HepG2 (cell line): ENCODE measurements around the gene MCRIP2. TPM values are rescaled to one million over a fixed set of nuclear protein-coding genes. Genes with fewer than 3 reads are reported as not detected.

Source experiments
- FIP1L1 ChIP-seq: fragments of 200-400 bp; formaldehyde crosslinking; IDR thresholded peaks from 2 replicates; pipeline ENCODE4 v1.6.1; 2018; ENCODE audit warnings: low read depth, mild to moderate bottlenecking, low read length, moderate library complexity, borderline replicate concordance; ENCODE audit not compliant: insufficient read depth
- GATAD2A ChIP-seq: IDR thresholded peaks from 2 replicates; pipeline ENCODE4 v1.6.1; 2016
- KDM2A ChIP-seq: sonication (generic); formaldehyde crosslinking; IDR thresholded peaks from 2 replicates; pipeline ENCODE4 v1.4.0; 2020; ENCODE audit warnings: low read depth, missing genetic modification reagents, borderline replicate concordance
- PHF8 ChIP-seq: sonication (generic); formaldehyde crosslinking; IDR thresholded peaks from 2 replicates; pipeline ENCODE4 v1.5.0; 2020; ENCODE audit warnings: missing genetic modification reagents
- SMAD1 ChIP-seq: sonication (generic); formaldehyde crosslinking; IDR thresholded peaks from 2 replicates; pipeline ENCODE4 v1.4.0; 2020; ENCODE audit warnings: missing genetic modification reagents, low read depth, mild to moderate bottlenecking, borderline replicate concordance
- SOX6 ChIP-seq, 2 experiments: fragments of 450-650 bp in 1 of 2; sonication (generic) in 1 of 2; formaldehyde crosslinking in 1 of 2; IDR thresholded peaks; 2 replicates each; pipeline versions ENCODE4 v1.4.0 to v1.6.1; 2017 to 2020; ENCODE audit warnings: antibody characterized with exemption in 1 of 2, mild to moderate bottlenecking in 1 of 2, missing genetic modification reagents in 1 of 2
- SP2 ChIP-seq: sonication (generic); formaldehyde crosslinking; IDR thresholded peaks from 2 replicates; pipeline ENCODE4 v1.5.1; 2020; ENCODE audit warnings: mild to moderate bottlenecking, missing genetic modification reagents
- ZNF224 ChIP-seq: sonication (generic); formaldehyde crosslinking; IDR thresholded peaks from 2 replicates; pipeline ENCODE4 v1.5.0; 2020; ENCODE audit warnings: mild to moderate bottlenecking, missing genetic modification reagents
- ZNF251 ChIP-seq: sonication (generic); formaldehyde crosslinking; IDR thresholded peaks from 2 replicates; pipeline ENCODE4 v1.9.0; 2021; ENCODE audit warnings: mild to moderate bottlenecking, missing genetic modification reagents
- ZNF564 ChIP-seq: sonication (generic); formaldehyde crosslinking; IDR thresholded peaks from 2 replicates; pipeline ENCODE4 v1.8.1; 2023; ENCODE audit warnings: mild to moderate bottlenecking, missing genetic modification reagents
- ZNF746 ChIP-seq: sonication (generic); formaldehyde crosslinking; IDR thresholded peaks from 2 replicates; pipeline ENCODE4 v1.8.0; 2022; ENCODE audit warnings: mild to moderate bottlenecking, missing genetic modification reagents
- ZNF747 ChIP-seq: sonication (generic); formaldehyde crosslinking; IDR thresholded peaks from 2 replicates; pipeline ENCODE4 v1.8.1; 2023; ENCODE audit warnings: missing genetic modification reagents, mild to moderate bottlenecking, borderline replicate concordance
- polyA plus RNA-seq, 8 experiments: library from polyadenylated mRNA; depleted of rRNA in 3 of 8; stranded (reverse) in 7 of 8; unstranded in 1 of 8; fragments of >200 nt; fragmentation: Illumina TruSeq in 4 of 8; extraction: Trizol in 4 of 8; gene quantifications; 2 replicates each; pipeline versions ENCODE4 v1.2.1 to v1.2.3, GENCODE V29; 2011 to 2016; ENCODE audit warnings: low read depth in 4 of 8, missing spikeins in 1 of 8, mixed read lengths in 1 of 8; ENCODE audit not compliant: insufficient read depth in 1 of 8
- total RNA-seq, 5 experiments: library from RNA; depleted of rRNA; stranded (reverse); fragments of >200 nt; fragmentation: Illumina TruSeq; extraction: Trizol; gene quantifications; 2 replicates each; pipeline ENCODE4 v1.2.3, GENCODE V29; 2016; ENCODE audit warnings: low read depth in 1 of 5
- TF ChIP-seq, protein P1 (sequence below): sonication (generic); formaldehyde crosslinking; IDR thresholded peaks from 2 replicates; pipeline ENCODE4 v1.5.1; 2020; ENCODE audit warnings: mild to moderate bottlenecking, missing genetic modification reagents, moderate library complexity
- TF ChIP-seq, protein P2 (sequence below): sonication (generic); formaldehyde crosslinking; IDR thresholded peaks from 2 replicates; pipeline ENCODE4 v1.5.0; 2020; ENCODE audit warnings: mild to moderate bottlenecking, missing genetic modification reagents, borderline replicate concordance
- TF ChIP-seq, protein P3 (sequence below): sonication (generic); formaldehyde crosslinking; IDR thresholded peaks from 2 replicates; pipeline ENCODE4 v1.4.0; 2020; ENCODE audit warnings: mild to moderate bottlenecking, missing genetic modification reagents, borderline replicate concordance

The MCRIP2 gene
- total and polyA plus RNA-seq, 2 of the 13 experiments (the other 11 are each of a cell fraction or from before 2014, with no cell fraction given), result 39.6 to 76.7 TPM

DNA sequence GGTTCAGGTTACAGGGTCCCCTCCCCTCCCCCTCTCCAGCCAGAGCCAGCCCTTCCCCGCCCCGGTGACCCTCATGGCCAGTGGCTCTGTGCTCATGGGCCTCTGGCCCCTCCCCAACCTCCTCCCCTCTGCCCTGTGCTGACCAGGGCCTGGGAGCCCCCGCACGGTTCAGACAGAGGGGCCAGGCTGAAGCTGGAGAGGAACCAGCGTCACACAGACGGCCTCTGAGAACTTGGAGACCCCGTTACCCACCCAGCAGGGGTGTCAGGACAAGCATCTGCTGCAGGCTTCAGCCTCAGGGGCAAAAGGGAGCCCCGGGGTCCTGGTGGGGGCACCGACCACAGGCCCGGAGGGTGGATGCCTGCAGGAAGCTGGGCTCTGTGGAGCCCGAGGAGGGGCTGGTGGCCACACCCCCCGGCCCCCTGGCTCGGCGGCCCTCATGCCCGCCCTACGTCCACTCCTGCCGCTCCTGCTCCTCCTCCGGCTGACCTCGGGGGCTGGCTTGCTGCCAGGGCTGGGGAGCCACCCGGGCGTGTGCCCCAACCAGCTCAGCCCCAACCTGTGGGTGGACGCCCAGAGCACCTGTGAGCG lies 10.7 kb upstream of the MCRIP2 start, which contains the start of gene WFIKKN1 (continued):
- TF ChIP-seq, protein P1, sequence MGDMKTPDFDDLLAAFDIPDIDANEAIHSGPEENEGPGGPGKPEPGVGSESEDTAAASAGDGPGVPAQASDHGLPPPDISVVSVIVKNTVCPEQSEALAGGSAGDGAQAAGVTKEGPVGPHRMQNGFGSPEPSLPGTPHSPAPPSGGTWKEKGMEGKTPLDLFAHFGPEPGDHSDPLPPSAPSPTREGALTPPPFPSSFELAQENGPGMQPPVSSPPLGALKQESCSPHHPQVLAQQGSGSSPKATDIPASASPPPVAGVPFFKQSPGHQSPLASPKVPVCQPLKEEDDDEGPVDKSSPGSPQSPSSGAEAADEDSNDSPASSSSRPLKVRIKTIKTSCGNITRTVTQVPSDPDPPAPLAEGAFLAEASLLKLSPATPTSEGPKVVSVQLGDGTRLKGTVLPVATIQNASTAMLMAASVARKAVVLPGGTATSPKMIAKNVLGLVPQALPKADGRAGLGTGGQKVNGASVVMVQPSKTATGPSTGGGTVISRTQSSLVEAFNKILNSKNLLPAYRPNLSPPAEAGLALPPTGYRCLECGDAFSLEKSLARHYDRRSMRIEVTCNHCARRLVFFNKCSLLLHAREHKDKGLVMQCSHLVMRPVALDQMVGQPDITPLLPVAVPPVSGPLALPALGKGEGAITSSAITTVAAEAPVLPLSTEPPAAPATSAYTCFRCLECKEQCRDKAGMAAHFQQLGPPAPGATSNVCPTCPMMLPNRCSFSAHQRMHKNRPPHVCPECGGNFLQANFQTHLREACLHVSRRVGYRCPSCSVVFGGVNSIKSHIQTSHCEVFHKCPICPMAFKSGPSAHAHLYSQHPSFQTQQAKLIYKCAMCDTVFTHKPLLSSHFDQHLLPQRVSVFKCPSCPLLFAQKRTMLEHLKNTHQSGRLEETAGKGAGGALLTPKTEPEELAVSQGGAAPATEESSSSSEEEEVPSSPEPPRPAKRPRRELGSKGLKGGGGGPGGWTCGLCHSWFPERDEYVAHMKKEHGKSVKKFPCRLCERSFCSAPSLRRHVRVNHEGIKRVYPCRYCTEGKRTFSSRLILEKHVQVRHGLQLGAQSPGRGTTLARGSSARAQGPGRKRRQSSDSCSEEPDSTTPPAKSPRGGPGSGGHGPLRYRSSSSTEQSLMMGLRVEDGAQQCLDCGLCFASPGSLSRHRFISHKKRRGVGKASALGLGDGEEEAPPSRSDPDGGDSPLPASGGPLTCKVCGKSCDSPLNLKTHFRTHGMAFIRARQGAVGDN, result peak; percentile 61
- TF ChIP-seq GATAD2A (peak; percentile 5; the same call in 1 of the 2 replicates), ZNF564 (0 out of 2 replicates have a peak, but pooled peaks have one; percentile 59), ZNF746 (CRISPR knock-in tag) (peak; percentile 81), ZNF747 (CRISPR knock-in tag) (peak; percentile 72; the same call in 1 of the 2 replicates), SOX6 (IDR thresholded peaks at IDR 0.05) (no peak), SOX6 (CRISPR knock-in tag; IDR thresholded peaks at IDR 0.05) (0 out of 2 replicates have a peak, but pooled peaks have one; percentile 9), FIP1L1 (no peak), KDM2A (peak; percentile 79; the same call in 1 of the 2 replicates), ZNF224 (CRISPR knock-in tag) (0 out of 2 replicates have a peak, but pooled peaks have one; percentile 35), PHF8 (CRISPR knock-in tag) (peak; percentile 57), SP2 (CRISPR knock-in tag) (peak; percentile 19; the same call in 1 of the 2 replicates), SMAD1 (CRISPR knock-in tag) (no peak), ZNF251 (CRISPR knock-in tag) (0 out of 2 replicates have a peak, but pooled peaks have one; percentile 9)
- TF ChIP-seq, protein P2, sequence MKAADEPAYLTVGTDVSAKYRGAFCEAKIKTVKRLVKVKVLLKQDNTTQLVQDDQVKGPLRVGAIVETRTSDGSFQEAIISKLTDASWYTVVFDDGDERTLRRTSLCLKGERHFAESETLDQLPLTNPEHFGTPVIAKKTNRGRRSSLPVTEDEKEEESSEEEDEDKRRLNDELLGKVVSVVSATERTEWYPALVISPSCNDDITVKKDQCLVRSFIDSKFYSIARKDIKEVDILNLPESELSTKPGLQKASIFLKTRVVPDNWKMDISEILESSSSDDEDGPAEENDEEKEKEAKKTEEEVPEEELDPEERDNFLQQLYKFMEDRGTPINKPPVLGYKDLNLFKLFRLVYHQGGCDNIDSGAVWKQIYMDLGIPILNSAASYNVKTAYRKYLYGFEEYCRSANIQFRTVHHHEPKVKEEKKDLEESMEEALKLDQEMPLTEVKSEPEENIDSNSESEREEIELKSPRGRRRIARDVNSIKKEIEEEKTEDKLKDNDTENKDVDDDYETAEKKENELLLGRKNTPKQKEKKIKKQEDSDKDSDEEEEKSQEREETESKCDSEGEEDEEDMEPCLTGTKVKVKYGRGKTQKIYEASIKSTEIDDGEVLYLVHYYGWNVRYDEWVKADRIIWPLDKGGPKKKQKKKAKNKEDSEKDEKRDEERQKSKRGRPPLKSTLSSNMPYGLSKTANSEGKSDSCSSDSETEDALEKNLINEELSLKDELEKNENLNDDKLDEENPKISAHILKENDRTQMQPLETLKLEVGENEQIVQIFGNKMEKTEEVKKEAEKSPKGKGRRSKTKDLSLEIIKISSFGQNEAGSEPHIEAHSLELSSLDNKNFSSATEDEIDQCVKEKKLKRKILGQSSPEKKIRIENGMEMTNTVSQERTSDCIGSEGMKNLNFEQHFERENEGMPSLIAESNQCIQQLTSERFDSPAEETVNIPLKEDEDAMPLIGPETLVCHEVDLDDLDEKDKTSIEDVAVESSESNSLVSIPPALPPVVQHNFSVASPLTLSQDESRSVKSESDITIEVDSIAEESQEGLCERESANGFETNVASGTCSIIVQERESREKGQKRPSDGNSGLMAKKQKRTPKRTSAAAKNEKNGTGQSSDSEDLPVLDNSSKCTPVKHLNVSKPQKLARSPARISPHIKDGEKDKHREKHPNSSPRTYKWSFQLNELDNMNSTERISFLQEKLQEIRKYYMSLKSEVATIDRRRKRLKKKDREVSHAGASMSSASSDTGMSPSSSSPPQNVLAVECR (CRISPR knock-in tag), result peak; percentile 73
- TF ChIP-seq, protein P3, sequence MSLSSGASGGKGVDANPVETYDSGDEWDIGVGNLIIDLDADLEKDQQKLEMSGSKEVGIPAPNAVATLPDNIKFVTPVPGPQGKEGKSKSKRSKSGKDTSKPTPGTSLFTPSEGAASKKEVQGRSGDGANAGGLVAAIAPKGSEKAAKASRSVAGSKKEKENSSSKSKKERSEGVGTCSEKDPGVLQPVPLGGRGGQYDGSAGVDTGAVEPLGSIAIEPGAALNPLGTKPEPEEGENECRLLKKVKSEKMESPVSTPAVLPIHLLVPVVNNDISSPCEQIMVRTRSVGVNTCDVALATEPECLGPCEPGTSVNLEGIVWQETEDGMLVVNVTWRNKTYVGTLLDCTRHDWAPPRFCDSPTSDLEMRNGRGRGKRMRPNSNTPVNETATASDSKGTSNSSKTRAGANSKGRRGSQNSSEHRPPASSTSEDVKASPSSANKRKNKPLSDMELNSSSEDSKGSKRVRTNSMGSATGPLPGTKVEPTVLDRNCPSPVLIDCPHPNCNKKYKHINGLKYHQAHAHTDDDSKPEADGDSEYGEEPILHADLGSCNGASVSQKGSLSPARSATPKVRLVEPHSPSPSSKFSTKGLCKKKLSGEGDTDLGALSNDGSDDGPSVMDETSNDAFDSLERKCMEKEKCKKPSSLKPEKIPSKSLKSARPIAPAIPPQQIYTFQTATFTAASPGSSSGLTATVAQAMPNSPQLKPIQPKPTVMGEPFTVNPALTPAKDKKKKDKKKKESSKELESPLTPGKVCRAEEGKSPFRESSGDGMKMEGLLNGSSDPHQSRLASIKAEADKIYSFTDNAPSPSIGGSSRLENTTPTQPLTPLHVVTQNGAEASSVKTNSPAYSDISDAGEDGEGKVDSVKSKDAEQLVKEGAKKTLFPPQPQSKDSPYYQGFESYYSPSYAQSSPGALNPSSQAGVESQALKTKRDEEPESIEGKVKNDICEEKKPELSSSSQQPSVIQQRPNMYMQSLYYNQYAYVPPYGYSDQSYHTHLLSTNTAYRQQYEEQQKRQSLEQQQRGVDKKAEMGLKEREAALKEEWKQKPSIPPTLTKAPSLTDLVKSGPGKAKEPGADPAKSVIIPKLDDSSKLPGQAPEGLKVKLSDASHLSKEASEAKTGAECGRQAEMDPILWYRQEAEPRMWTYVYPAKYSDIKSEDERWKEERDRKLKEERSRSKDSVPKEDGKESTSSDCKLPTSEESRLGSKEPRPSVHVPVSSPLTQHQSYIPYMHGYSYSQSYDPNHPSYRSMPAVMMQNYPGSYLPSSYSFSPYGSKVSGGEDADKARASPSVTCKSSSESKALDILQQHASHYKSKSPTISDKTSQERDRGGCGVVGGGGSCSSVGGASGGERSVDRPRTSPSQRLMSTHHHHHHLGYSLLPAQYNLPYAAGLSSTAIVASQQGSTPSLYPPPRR (CRISPR knock-in tag), result peak; percentile 37; the same call in 1 of the 2 replicates
